ENCODE results near the gene BCAS1.
A peak's percentile ranks its signal among the peaks of the same experiment; 100 is the strongest.

- TF ChIP-seq CTCF (conservative IDR thresholded peaks at IDR 0.05; ENCODE audit: low read length) (peak; percentile 64), EZH2phosphoT487 (IDR thresholded peaks at IDR 0.05; ENCODE audit: borderline replicate concordance, low read depth, low read length) (no peak)
Measured at GRCh38 chr20:54056762-54057639, 13.4 kb downstream of the BCAS1 start.
